Measurements from ENCODE around the gene KLF13. TPM values are rescaled to one million over a fixed set of nuclear protein-coding genes. Genes with fewer than 3 reads are reported as not detected.

The KLF13 gene
- total RNA-seq, 2 donors from 2014 or later: 25.7 to 38.4 TPM

- Histone ChIP-seq H3K27me3 (no peaks in the 10 kb centered on the region), H3K27ac (no peak overlapping the region), H3K4me1 (no peaks in the 10 kb centered on the region), H3K9me3 (no peaks in the 10 kb centered on the region), H3K36me3 (replicated peaks in 1 of 2; ENCODE audit: insufficient read depth in 1 of 2, low read depth in 2 of 2) (no peaks in the 10 kb centered on the region), H3K4me3 (no peak overlapping the region)
- 67 to 81% methylated on average over 13 of the region's 13 CpGs for WGBS, 2 donors
- DNase-seq (no peak), ATAC-seq (no peak)
- TF ChIP-seq POLR2A (IDR thresholded peaks at IDR 0.05): no peak
- no peak for TF ChIP-seq CTCF (IDR thresholded peaks at IDR 0.05)
- intact Hi-C loops (cut with DNase I): loop anchor here (10.0 kb wide), 1 partner anchor 79 kb away; no protein-coding TSS in a partner anchor
Measured at GRCh38 chr15:31405200-31405920, 78.7 kb downstream of the KLF13 start.

DNA sequence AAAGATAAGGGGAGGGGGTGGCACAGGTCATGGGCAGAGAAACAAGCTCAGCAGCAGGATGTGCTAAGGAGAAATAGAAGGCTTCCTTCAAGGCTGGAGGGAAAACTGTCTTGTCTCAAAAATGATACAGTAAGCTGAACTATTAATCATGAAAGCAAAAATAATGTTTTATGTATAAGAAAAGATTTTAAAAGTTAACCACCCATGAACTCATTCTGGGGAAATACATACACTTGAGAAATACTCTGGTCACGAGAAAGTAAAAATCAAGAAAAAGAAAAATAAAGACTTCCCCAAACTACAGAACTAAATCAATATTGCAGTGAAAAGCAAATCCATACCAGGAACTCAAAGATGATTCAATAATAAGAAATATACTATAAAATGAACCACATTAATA, 80.7 kb downstream of the KLF13 start:
- Histone ChIP-seq H3K9me3 (no peaks in the 10 kb centered on the region), H3K4me3 (no peak overlapping the region), H3K27ac (no peak overlapping the region), H3K36me3 (replicated peaks in 1 of 2; ENCODE audit: insufficient read depth in 1 of 2, low read depth in 2 of 2) (no peaks in the 10 kb centered on the region), H3K27me3 (no peaks in the 10 kb centered on the region), H3K4me1 (no peaks in the 10 kb centered on the region)
- WGBS, 2 donors: 89 to 91% methylated on average over 1 of the region's 1 CpG
- ATAC-seq: no peak
- intact Hi-C loops (cut with DNase I): loop anchor here (10.0 kb wide), 1 partner anchor 77 kb away; no protein-coding TSS in a partner anchor
- TF ChIP-seq CTCF (IDR thresholded peaks at IDR 0.05) (no peak), POLR2A (IDR thresholded peaks at IDR 0.05) (no peak)
- no peak for DNase-seq

DNA sequence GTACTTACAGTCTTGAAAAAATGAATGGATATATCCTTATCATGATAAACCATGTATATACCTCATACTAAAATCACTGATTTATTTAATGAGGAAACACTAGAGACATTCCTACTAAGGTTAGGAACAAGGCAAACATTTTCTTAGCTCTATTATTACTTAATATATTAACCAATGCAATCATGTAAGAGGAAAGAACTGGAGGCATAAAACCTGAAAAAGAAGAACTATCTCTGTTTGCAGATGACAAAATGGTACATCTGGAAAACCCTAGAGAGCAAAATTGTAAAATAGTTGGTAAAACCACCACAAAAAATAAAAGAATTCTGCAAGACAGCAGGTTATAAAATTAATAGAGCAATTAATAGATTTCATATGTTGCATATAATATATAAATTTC, 81.2 kb downstream of the KLF13 start:
- H3K9me3 ChIP-seq: no peaks in the 10 kb centered on the region
- H3K27me3 ChIP-seq: no peaks in the 10 kb centered on the region
- intact Hi-C loops (cut with DNase I): loop anchor here (10.0 kb wide), 1 partner anchor 77 kb away; no protein-coding TSS in a partner anchor
- TF ChIP-seq CTCF (IDR thresholded peaks at IDR 0.05) (no peak), POLR2A (IDR thresholded peaks at IDR 0.05) (no peak)
- H3K27ac ChIP-seq: no peak overlapping the region
- no peaks in the 10 kb centered on the region for H3K36me3 ChIP-seq (replicated peaks in 1 of 2; ENCODE audit: insufficient read depth in 1 of 2, low read depth in 2 of 2)
- no peak for DNase-seq
- H3K4me1 ChIP-seq: no peaks in the 10 kb centered on the region
- H3K4me3 ChIP-seq: no peak overlapping the region
- ATAC-seq: no peak

DNA sequence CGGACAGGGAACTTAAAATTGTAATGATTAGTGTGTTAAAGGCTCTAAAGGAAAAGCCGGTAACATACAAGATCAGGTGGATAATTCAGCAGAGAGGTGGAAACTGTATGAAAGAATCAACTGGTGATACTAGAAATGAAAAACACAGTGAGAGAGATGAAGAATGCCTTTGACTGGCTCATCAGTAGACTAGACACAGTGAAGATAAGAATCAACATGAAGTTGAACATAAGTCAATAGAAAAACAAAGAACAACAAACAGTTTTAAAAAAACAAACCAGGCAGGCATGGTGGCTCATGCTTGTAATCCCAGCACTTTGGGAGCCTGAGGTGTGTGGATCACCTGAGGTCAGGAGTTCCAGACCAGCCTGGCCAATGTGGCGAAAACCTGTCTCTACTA, 82.1 kb downstream of the KLF13 start:
- TF ChIP-seq POLR2A (IDR thresholded peaks at IDR 0.05): no peak
- no peak for TF ChIP-seq CTCF (IDR thresholded peaks at IDR 0.05)
- H3K27me3 ChIP-seq: no peaks in the 10 kb centered on the region
- 89 to 92% methylated on average over 3 of the region's 3 CpGs for WGBS, 2 donors
- ATAC-seq (no peak), DNase-seq (no peak)
- H3K9me3 ChIP-seq: no peaks in the 10 kb centered on the region
- H3K4me3 ChIP-seq: no peak overlapping the region
- H3K4me1 ChIP-seq: no peaks in the 10 kb centered on the region
- H3K27ac ChIP-seq: no peak overlapping the region
- H3K36me3 ChIP-seq (replicated peaks in 1 of 2; ENCODE audit: insufficient read depth in 1 of 2, low read depth in 2 of 2): no peaks in the 10 kb centered on the region
- intact Hi-C loops (cut with DNase I): loop anchor here (10.0 kb wide), 1 partner anchor 76 kb away; no protein-coding TSS in a partner anchor

DNA sequence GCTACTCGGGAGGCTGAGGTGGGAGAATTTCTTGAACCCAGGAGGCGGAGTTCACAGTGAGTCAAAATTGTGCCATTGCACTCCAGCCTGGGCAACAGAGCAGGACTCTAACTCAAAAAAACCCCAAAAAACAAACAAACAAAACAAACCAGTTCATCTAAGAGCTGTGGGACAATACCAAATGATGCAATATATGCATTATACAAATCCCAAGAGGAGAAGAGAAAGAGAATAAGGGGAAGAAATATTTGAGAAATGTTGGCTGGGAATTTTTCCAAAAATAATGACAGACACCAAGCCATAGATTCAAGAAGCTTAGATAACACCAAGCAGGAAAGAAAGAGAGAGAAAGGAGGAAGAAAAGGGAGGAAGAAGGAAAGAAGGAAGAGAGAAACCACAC, 82.5 kb downstream of the KLF13 start:
- no peaks in the 10 kb centered on the region for H3K36me3 ChIP-seq (replicated peaks in 1 of 2; ENCODE audit: insufficient read depth in 1 of 2, low read depth in 2 of 2)
- no peak overlapping the region for H3K4me3 ChIP-seq
- TF ChIP-seq POLR2A (IDR thresholded peaks at IDR 0.05): no peak
- no peak for TF ChIP-seq CTCF (IDR thresholded peaks at IDR 0.05)
- intact Hi-C loops (cut with DNase I): loop anchor here (10.0 kb wide), 1 partner anchor 76 kb away; no protein-coding TSS in a partner anchor
- DNase-seq: no peak
- no peak for ATAC-seq
- WGBS, 2 donors: 86 to 89% methylated on average over 2 of the region's 2 CpGs
- no peaks in the 10 kb centered on the region for H3K9me3 ChIP-seq
- H3K27me3 ChIP-seq: no peaks in the 10 kb centered on the region
- no peak overlapping the region for H3K27ac ChIP-seq
- no peaks in the 10 kb centered on the region for H3K4me1 ChIP-seq

Measured in body of pancreas (tissue), 4 donors.